ENCODE measurements around the gene KLC1. TPM values are rescaled to one million over a fixed set of nuclear protein-coding genes. Genes with fewer than 3 reads are reported as not detected.

KLC1 gene
- total and polyA plus RNA-seq, 2 donors (not counting 1 experiment from before 2014, with no cell fraction given), result 102 to 243 TPM

DNA sequence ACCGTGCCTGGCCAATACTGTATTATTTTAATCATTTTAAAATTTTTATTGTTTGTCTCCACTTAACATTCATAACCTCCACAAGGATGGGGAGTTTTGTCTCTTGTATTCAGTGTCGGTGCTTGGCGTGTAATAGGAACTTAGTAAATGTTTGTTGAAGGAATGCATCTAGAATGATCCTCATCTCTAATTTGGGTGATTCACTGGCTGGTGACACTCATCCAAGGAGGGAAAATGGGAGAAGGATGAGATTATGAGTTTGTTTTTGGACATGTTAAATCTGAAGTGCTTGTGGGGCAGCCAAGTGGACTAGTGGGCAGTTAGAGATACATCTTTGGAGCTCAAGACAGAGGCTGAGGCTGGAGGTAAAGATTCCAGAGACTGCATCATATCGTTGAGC, 5.1 kb downstream of the KLC1 start:
- DNase-seq (no peak), ATAC-seq (ENCODE audit: low read depth) (no peak)
- ChIA-PET CTCF (no interaction called here), POLR2A (no interaction called here)
- no peaks in the 10 kb centered on the region for H3K36me3 ChIP-seq (replicated peaks in 1 of 2; ENCODE audit: control extremely low read depth in 1 of 2, control insufficient read depth in 1 of 2, extremely low read depth in 1 of 2, insufficient read depth in 2 of 2, low read length in 1 of 2)
- H3K9ac ChIP-seq (ENCODE audit: low read length), result no peak overlapping the region
- TF ChIP-seq EZH2 (IDR thresholded peaks at IDR 0.05; ENCODE audit: borderline replicate concordance, insufficient read depth, low read depth, low read length, poor library complexity, severe bottlenecking), result no peak
- TF ChIP-seq, protein P1, sequence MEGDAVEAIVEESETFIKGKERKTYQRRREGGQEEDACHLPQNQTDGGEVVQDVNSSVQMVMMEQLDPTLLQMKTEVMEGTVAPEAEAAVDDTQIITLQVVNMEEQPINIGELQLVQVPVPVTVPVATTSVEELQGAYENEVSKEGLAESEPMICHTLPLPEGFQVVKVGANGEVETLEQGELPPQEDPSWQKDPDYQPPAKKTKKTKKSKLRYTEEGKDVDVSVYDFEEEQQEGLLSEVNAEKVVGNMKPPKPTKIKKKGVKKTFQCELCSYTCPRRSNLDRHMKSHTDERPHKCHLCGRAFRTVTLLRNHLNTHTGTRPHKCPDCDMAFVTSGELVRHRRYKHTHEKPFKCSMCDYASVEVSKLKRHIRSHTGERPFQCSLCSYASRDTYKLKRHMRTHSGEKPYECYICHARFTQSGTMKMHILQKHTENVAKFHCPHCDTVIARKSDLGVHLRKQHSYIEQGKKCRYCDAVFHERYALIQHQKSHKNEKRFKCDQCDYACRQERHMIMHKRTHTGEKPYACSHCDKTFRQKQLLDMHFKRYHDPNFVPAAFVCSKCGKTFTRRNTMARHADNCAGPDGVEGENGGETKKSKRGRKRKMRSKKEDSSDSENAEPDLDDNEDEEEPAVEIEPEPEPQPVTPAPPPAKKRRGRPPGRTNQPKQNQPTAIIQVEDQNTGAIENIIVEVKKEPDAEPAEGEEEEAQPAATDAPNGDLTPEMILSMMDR (IDR thresholded peaks at IDR 0.05), result no peak
- no peaks in the 10 kb centered on the region for H3K27me3 ChIP-seq (replicated peaks in 1 of 4; ENCODE audit: control extremely low read depth in 1 of 4, control insufficient read depth in 3 of 4, insufficient read depth in 4 of 4, low read length in 3 of 4)
- intact Hi-C loops (cut with micrococcal nuclease), result no loop called here
- no peak overlapping the region for H2AFZ ChIP-seq (ENCODE audit: insufficient read depth, low read depth, low read length, poor library complexity, severe bottlenecking)
- peak overlapping the region in 1 of 2 donors; percentile 23 for H3K27ac ChIP-seq (ENCODE audit: low read length in 2 of 2)
- H3K79me2 ChIP-seq (ENCODE audit: control insufficient read depth, insufficient read depth, low read length), result peaks cover 98% of the 10 kb centered on the region
- Mint-ChIP-seq H3K4me3 (no peak overlapping the region), H3K27ac (peak overlapping the region; percentile 44), H3K9me3 (ENCODE audit: insufficient read depth) (no peaks in the 10 kb centered on the region), H3K27me3 (no peaks in the 10 kb centered on the region), H3K4me1 (peaks cover 58% of the 10 kb centered on the region)
- peaks cover 20 to 33% of the 10 kb centered on the region in 2 donors for H3K4me1 ChIP-seq (ENCODE audit: control insufficient read depth in 2 of 2, insufficient read depth in 2 of 2, low read length in 2 of 2)
- H3K9me3 ChIP-seq (ENCODE audit: control extremely low read depth in 1 of 3, control insufficient read depth in 2 of 3, insufficient read depth in 1 of 3, low read length in 2 of 3), result no peaks in the 10 kb centered on the region
- peak overlapping the region; percentile 7 for H3K4me2 ChIP-seq (replicated peaks; ENCODE audit: low read depth, low read length, poor library complexity, severe bottlenecking)
- 100% methylated on average over 1 of the region's 4 CpGs for WGBS (ENCODE audit: insufficient coverage)
- peaks cover 81% of the 10 kb centered on the region for H4K20me1 ChIP-seq (ENCODE audit: control insufficient read depth, insufficient read depth, low read length, poor library complexity, severe bottlenecking)
- H3K4me3 ChIP-seq (ENCODE audit: control extremely low read depth in 1 of 5, extremely low read depth in 1 of 5, insufficient read depth in 1 of 5, low read depth in 2 of 5, low read length in 4 of 5), result no peak overlapping the region

DNA sequence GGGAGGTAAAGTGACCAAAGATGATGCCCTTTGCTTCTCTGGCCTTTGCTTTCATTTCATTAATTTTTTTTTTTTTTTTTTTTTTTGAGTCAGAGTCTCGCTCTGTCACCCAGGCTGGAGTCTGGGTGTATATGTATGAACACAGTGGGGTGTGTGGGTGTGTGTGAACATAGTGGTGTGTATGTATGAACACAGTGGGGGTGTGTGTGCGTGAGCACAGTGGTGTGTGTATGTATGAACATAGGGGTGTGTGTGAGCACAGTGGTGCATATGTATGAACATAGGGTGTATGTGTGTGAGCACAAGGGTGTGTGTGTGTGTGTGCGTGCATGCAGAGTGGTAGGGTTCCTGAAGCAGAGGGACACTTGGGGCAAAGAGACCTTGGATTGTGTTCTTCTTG, 9.6 kb downstream of the KLC1 start:
- 89% methylated on average over 3 of the region's 3 CpGs for WGBS (ENCODE audit: insufficient coverage)
- peaks cover 98% of the 10 kb centered on the region for H3K79me2 ChIP-seq (ENCODE audit: control insufficient read depth, insufficient read depth, low read length)

More for the DNA sequence above, 9.6 kb downstream of the KLC1 start:
- POLR2A ChIA-PET, result no interaction called here
- H3K36me3 ChIP-seq (replicated peaks in 1 of 2; ENCODE audit: control extremely low read depth in 1 of 2, control insufficient read depth in 1 of 2, extremely low read depth in 1 of 2, insufficient read depth in 2 of 2, low read length in 1 of 2), result no peaks in the 10 kb centered on the region
- H3K4me2 ChIP-seq (replicated peaks; ENCODE audit: low read depth, low read length, poor library complexity, severe bottlenecking), result no peak overlapping the region
- ATAC-seq (ENCODE audit: low read depth) (no peak), DNase-seq (peak; percentile 2)
- Mint-ChIP-seq H3K27me3 (no peaks in the 10 kb centered on the region), H3K4me3 (no peak overlapping the region), H3K4me1 (peaks cover 58% of the 10 kb centered on the region), H3K9me3 (ENCODE audit: insufficient read depth) (no peaks in the 10 kb centered on the region), H3K27ac (peak overlapping the region; percentile 4)
- H2AFZ ChIP-seq (ENCODE audit: insufficient read depth, low read depth, low read length, poor library complexity, severe bottlenecking), result no peak overlapping the region
- no peak overlapping the region for H3K9ac ChIP-seq (ENCODE audit: low read length)
- CTCF ChIA-PET, result interaction anchor here (0.5 kb wide), 1 partner anchor 11 kb away, joined by 3 read pairs; no protein-coding TSS in a partner anchor
- no peak overlapping the region for H3K4me3 ChIP-seq (ENCODE audit: control extremely low read depth in 1 of 5, extremely low read depth in 1 of 5, insufficient read depth in 1 of 5, low read depth in 2 of 5, low read length in 4 of 5)
- intact Hi-C loops (cut with micrococcal nuclease), result no loop called here
- H3K27me3 ChIP-seq (replicated peaks in 1 of 4; ENCODE audit: control extremely low read depth in 1 of 4, control insufficient read depth in 3 of 4, insufficient read depth in 4 of 4, low read length in 3 of 4), result no peaks in the 10 kb centered on the region
- TF ChIP-seq EZH2 (IDR thresholded peaks at IDR 0.05; ENCODE audit: borderline replicate concordance, insufficient read depth, low read depth, low read length, poor library complexity, severe bottlenecking), result no peak
- TF ChIP-seq, protein P1 (IDR thresholded peaks at IDR 0.05), result no peak
- H4K20me1 ChIP-seq (ENCODE audit: control insufficient read depth, insufficient read depth, low read length, poor library complexity, severe bottlenecking), result peaks cover 87% of the 10 kb centered on the region
- no peaks in the 10 kb centered on the region for H3K9me3 ChIP-seq (ENCODE audit: control extremely low read depth in 1 of 3, control insufficient read depth in 2 of 3, insufficient read depth in 1 of 3, low read length in 2 of 3)
- H3K27ac ChIP-seq (ENCODE audit: low read length in 2 of 2), result no peak overlapping the region
- peaks cover 10 to 34% of the 10 kb centered on the region in 2 donors for H3K4me1 ChIP-seq (ENCODE audit: control insufficient read depth in 2 of 2, insufficient read depth in 2 of 2, low read length in 2 of 2)

Measured in B cell (primary cell).